HepG2 (cell line): Measurements from ENCODE around the gene CALN1.

Experiments used
- EZH2 ChIP-seq: conservative IDR thresholded peaks from 2 replicates; pipeline ENCODE4 v1.6.1; 2012; ENCODE audit warnings: mild to moderate bottlenecking, low read depth, low read length, moderate library complexity
- HDAC1 ChIP-seq: sonication (generic); formaldehyde crosslinking; IDR thresholded peaks from 2 replicates; pipeline ENCODE4 v1.5.1; 2020; ENCODE audit warnings: mild to moderate bottlenecking, missing genetic modification reagents
- TF ChIP-seq, protein P1 (sequence below), 2 experiments: sonication (generic) in 1 of 2; formaldehyde crosslinking in 1 of 2; IDR thresholded peaks; 2 replicates each; pipeline versions ENCODE4 v1.4.0 to v1.6.1; 2018 to 2020; ENCODE audit warnings: missing genetic modification reagents in 2 of 2, borderline replicate concordance in 1 of 2, low read depth in 1 of 2, mild to moderate bottlenecking in 1 of 2, missing biosample characterization in 1 of 2
- TF ChIP-seq, protein P2 (sequence below): sonication (generic); formaldehyde crosslinking; IDR thresholded peaks from 2 replicates; pipeline ENCODE4 v1.4.0; 2020; ENCODE audit warnings: missing genetic modification reagents

DNA sequence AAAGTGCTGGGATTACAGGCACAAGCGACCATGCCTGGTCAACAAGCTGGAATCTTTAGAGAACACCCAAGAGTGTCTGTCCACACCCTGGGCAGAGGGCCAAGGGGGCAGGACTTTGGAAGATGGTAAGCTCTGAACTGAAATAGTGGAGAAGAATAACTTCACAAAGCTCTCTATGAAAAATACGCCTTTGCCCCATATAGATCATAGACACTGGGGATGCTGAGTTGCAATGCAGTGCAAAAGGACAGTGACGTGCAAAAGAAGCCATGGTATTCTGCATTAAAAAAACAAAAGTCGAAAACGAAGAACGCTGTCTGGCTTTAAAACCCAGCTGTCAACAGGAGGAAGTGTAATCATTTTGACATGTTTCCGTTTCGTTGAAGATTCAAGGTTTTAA lies 353.6 kb downstream of the CALN1 start:
- TF ChIP-seq, protein P1, sequence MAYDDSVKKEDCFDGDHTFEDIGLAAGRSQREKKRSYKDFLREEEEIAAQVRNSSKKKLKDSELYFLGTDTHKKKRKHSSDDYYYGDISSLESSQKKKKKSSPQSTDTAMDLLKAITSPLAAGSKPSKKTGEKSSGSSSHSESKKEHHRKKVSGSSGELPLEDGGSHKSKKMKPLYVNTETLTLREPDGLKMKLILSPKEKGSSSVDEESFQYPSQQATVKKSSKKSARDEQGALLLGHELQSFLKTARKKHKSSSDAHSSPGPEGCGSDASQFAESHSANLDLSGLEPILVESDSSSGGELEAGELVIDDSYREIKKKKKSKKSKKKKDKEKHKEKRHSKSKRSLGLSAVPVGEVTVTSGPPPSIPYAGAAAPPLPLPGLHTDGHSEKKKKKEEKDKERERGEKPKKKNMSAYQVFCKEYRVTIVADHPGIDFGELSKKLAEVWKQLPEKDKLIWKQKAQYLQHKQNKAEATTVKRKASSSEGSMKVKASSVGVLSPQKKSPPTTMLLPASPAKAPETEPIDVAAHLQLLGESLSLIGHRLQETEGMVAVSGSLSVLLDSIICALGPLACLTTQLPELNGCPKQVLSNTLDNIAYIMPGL (CRISPR knock-in tag; IDR thresholded peaks at IDR 0.05; ENCODE audit: borderline replicate concordance in 1 of 2, low read depth in 1 of 2) = no peak
- TF ChIP-seq, protein P2, sequence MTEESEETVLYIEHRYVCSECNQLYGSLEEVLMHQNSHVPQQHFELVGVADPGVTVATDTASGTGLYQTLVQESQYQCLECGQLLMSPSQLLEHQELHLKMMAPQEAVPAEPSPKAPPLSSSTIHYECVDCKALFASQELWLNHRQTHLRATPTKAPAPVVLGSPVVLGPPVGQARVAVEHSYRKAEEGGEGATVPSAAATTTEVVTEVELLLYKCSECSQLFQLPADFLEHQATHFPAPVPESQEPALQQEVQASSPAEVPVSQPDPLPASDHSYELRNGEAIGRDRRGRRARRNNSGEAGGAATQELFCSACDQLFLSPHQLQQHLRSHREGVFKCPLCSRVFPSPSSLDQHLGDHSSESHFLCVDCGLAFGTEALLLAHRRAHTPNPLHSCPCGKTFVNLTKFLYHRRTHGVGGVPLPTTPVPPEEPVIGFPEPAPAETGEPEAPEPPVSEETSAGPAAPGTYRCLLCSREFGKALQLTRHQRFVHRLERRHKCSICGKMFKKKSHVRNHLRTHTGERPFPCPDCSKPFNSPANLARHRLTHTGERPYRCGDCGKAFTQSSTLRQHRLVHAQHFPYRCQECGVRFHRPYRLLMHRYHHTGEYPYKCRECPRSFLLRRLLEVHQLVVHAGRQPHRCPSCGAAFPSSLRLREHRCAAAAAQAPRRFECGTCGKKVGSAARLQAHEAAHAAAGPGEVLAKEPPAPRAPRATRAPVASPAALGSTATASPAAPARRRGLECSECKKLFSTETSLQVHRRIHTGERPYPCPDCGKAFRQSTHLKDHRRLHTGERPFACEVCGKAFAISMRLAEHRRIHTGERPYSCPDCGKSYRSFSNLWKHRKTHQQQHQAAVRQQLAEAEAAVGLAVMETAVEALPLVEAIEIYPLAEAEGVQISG (CRISPR knock-in tag) = no peak
- TF ChIP-seq HDAC1 (CRISPR knock-in tag) (no peak), EZH2 (no peak)
